PC-9 (cell line): ENCODE results near the gene IFNAR1.

ENCODE experiments used
- CTCF ChIP-seq: fragments of 200-600 bp; sonication (generic); conservative IDR thresholded peaks from 2 replicates; pipeline ENCODE4 v1.6.1; 2017; ENCODE audit warnings: mixed run types, antibody characterized with exemption, mild to moderate bottlenecking, moderate library complexity
- EZH2 ChIP-seq: fragments of 200-600 bp; sonication (generic); IDR thresholded peaks from 2 replicates; pipeline ENCODE4 v1.8.0; 2017; ENCODE audit warnings: antibody characterized with exemption, low read depth

- TF ChIP-seq EZH2 = no peak
- no peak for TF ChIP-seq CTCF
Observed at GRCh38 chr21:33359446-33359845, 34.7 kb downstream of the IFNAR1 start.
